ENCODE results near the gene KCTD18. TPM values are rescaled to one million over a fixed set of nuclear protein-coding genes. Genes with fewer than 3 reads are reported as not detected.

Gene KCTD18
- 11.5 TPM for total RNA-seq

DNA sequence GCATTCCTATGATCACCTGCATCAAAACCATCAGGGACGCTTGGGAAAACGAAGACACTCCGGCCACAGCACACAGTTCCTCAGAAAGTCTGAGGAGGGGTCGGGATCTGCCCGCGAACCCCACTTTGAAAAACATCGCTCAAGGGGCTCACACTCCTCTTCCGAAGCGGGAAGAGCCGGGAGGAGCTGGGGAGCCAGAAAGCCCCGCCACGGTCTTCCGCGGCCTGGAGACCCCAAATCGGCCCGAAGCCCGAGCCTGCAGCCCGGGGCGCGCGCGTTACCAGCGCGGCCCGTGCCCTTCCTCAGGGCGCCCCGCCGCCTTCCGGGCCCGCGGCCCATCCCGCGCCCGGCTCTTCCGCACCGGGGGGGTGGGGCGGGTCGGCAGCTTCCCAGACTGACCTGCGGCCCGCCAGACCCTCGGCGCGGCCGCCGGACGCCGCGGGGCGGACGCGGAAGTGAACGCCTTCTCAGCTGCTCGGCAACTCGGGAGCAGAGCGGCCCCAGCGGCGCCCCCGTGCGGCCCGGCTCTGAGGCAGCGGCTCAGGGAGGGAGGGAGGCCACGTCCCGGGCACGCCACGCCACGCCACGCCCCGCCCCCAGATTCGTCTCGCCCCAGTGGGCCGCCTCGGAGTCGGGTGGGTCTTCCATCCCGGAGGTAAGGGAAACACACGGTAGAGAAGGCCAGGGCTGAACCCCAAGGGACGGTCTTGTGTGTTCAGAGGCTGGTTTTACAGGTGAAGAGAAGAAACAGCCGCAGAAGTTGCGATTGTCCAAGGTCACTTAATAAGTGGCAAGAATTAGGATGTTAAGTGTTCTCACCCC lies at the start of gene KCTD18:
Gene KCTD18 (minus strand): TSS at position 457 of the 822 bp plus-strand sequence. CDS start 3,052 bp downstream, outside the sequence.
- H3K36me3 ChIP-seq (ENCODE audit: control insufficient read depth in 3 of 3, insufficient read depth in 3 of 3, low read length in 3 of 3): peaks cover 3 to 4% (median 4%) of the 10 kb centered on the region in 3 donors
- peak within 1 kb of the TSS; percentile 85 to 88 (median 87) for H3K9ac ChIP-seq (ENCODE audit: low read depth in 1 of 3, low read length in 3 of 3)
- peaks cover 0 to 2% (median 0%) of the 10 kb centered on the region in 3 donors for H3K27me3 ChIP-seq (ENCODE audit: control insufficient read depth in 3 of 3, insufficient read depth in 3 of 3, low read length in 3 of 3)
- peak within 1 kb of the TSS; percentile 63 for H3K27ac ChIP-seq (ENCODE audit: low read depth, low read length)
- peak within 1 kb of the TSS; percentile 70 to 94 (median 88) for H3K4me3 ChIP-seq (ENCODE audit: low read length in 3 of 3)
- no peaks in the 10 kb centered on the region for H3K9me3 ChIP-seq (ENCODE audit: control insufficient read depth in 3 of 3, low read length in 3 of 3)
- peaks cover 10 to 16% (median 11%) of the 10 kb centered on the region in 3 donors for H3K4me1 ChIP-seq (ENCODE audit: control insufficient read depth in 3 of 3, insufficient read depth in 3 of 3, low read length in 3 of 3)

DNA sequence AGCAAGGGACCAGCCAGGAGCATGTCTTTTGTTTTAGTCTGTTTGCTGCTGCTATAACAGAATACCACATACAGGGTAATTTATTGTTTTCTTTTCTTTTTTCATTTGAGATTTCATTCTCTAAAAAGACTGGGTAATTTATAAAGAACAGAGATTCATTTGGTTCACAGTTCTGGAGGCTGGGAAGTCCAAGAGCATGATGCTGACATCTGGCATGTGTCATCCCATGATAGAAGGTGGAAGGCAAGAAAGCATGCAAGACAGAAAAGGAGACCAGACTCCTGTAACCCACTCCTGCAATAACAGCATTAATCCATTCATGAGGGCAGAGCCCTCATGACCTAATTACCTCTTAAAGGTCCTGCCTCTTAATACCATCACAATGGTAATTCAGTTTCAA lies 30.9 kb upstream of the KCTD18 start:
- Histone ChIP-seq H3K9ac (ENCODE audit: low read depth in 1 of 3, low read length in 3 of 3) (no peak overlapping the region), H3K4me1 (ENCODE audit: control insufficient read depth in 3 of 3, insufficient read depth in 3 of 3, low read length in 3 of 3) (no peaks in the 10 kb centered on the region), H3K4me3 (ENCODE audit: low read length in 3 of 3) (no peak overlapping the region), H3K27ac (ENCODE audit: low read depth, low read length) (no peak overlapping the region), H3K27me3 (ENCODE audit: control insufficient read depth in 3 of 3, insufficient read depth in 3 of 3, low read length in 3 of 3) (no peaks in the 10 kb centered on the region), H3K9me3 (ENCODE audit: control insufficient read depth in 3 of 3, low read length in 3 of 3) (no peaks in the 10 kb centered on the region), H3K36me3 (ENCODE audit: control insufficient read depth in 3 of 3, insufficient read depth in 3 of 3, low read length in 3 of 3) (no peaks in the 10 kb centered on the region)

DNA sequence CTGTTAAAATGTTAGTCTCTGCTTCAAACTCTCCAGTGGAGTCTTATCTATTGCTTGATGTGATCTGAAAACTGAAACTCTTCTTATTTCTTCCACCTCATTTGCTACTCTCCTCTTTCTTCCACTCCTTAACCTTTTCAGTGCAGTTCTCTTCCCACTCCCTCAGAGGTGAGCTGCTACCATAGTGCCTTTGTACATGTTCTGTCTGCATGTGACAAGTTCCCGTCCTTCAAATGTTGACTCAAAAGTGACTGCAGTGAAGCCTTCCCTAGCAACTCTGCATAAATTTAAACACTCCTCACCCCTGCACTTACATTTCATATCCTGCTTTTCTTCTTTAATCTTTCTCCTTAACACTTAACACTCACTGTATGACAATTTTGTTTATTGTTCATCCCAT lies 28.3 kb upstream of the KCTD18 start:
- Histone ChIP-seq H3K4me1 (ENCODE audit: control insufficient read depth in 3 of 3, insufficient read depth in 3 of 3, low read length in 3 of 3) (no peaks in the 10 kb centered on the region), H3K4me3 (ENCODE audit: low read length in 3 of 3) (no peak overlapping the region), H3K27me3 (ENCODE audit: control insufficient read depth in 3 of 3, insufficient read depth in 3 of 3, low read length in 3 of 3) (no peaks in the 10 kb centered on the region), H3K9me3 (ENCODE audit: control insufficient read depth in 3 of 3, low read length in 3 of 3) (no peaks in the 10 kb centered on the region), H3K36me3 (ENCODE audit: control insufficient read depth in 3 of 3, insufficient read depth in 3 of 3, low read length in 3 of 3) (no peaks in the 10 kb centered on the region), H3K27ac (ENCODE audit: low read depth, low read length) (no peak overlapping the region), H3K9ac (ENCODE audit: low read depth in 1 of 3, low read length in 3 of 3) (no peak overlapping the region)

DNA sequence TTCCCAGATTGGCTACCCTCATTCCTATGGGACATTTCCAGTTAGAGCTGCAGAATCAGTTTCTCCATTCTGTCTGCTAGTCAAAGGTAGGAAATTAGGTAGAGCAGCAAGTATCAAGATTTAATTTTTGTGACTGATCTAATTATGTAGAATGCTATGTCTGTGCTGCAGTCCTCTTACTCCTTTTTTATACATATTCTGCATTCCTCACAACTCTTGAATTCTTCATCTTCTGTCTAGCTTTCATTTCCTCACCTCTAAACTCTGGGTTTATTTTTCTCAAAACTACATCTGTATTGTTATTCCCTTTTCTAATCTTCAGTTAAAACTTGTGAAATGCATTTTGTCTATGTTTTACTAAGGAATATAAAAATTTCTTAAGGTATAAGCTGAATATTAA lies 24.7 kb upstream of the KCTD18 start:
- no peaks in the 10 kb centered on the region for H3K27me3 ChIP-seq (ENCODE audit: control insufficient read depth in 3 of 3, insufficient read depth in 3 of 3, low read length in 3 of 3)
- H3K27ac ChIP-seq (ENCODE audit: low read depth, low read length): no peak overlapping the region
- H3K9me3 ChIP-seq (ENCODE audit: control insufficient read depth in 3 of 3, low read length in 3 of 3): no peaks in the 10 kb centered on the region
- H3K36me3 ChIP-seq (ENCODE audit: control insufficient read depth in 3 of 3, insufficient read depth in 3 of 3, low read length in 3 of 3): no peaks in the 10 kb centered on the region
- H3K9ac ChIP-seq (ENCODE audit: low read depth in 1 of 3, low read length in 3 of 3): no peak overlapping the region
- H3K4me1 ChIP-seq (ENCODE audit: control insufficient read depth in 3 of 3, insufficient read depth in 3 of 3, low read length in 3 of 3): no peaks in the 10 kb centered on the region
- H3K4me3 ChIP-seq (ENCODE audit: low read length in 3 of 3): no peak overlapping the region

DNA sequence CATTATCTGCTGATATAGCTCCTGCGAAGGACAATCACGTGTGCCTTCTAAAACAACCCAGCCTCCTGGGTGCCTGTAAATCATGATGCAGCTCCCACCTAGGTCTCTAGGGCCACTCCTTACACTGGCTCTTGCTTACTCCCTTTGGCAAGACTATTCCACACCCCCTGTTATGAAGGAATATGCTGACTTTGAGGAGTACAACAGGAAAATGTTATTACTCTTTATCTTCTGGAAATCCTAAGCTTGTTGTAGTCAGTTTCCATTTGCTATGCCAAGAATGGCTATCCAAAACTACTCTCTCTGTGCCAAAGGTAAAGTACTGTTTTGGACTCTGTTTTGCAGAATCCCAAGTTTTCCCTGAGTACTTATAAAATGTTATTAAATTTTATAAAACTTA lies 23.9 kb upstream of the KCTD18 start:
- H3K4me3 ChIP-seq (ENCODE audit: low read length in 3 of 3): no peak overlapping the region
- H3K9ac ChIP-seq (ENCODE audit: low read depth in 1 of 3, low read length in 3 of 3): no peak overlapping the region
- no peaks in the 10 kb centered on the region for H3K36me3 ChIP-seq (ENCODE audit: control insufficient read depth in 3 of 3, insufficient read depth in 3 of 3, low read length in 3 of 3)
- H3K27me3 ChIP-seq (ENCODE audit: control insufficient read depth in 3 of 3, insufficient read depth in 3 of 3, low read length in 3 of 3): no peaks in the 10 kb centered on the region
- no peaks in the 10 kb centered on the region for H3K9me3 ChIP-seq (ENCODE audit: control insufficient read depth in 3 of 3, low read length in 3 of 3)
- no peaks in the 10 kb centered on the region for H3K4me1 ChIP-seq (ENCODE audit: control insufficient read depth in 3 of 3, insufficient read depth in 3 of 3, low read length in 3 of 3)
- H3K27ac ChIP-seq (ENCODE audit: low read depth, low read length): no peak overlapping the region

DNA sequence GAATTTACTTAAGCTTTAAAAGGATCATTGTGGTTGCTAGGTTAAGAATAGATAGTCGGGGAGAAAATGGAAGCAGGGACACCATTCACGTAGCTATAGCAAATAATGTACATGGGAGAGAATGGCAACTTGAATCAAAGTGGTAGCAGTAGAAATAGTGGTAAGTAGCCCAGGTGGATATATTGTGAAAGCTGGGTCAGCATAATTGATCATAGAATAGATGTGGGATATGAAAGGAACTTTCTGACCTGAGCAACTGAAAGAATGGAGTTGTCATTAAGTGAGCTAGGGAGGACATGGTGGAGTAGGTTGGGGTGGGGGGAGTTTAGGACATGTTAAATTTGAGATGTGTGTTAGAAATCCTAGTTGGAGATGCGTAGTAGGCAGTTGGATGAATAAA lies 18.4 kb upstream of the KCTD18 start:
- peaks cover 10 to 11% (median 11%) of the 10 kb centered on the region in 3 donors for H3K4me1 ChIP-seq (ENCODE audit: control insufficient read depth in 3 of 3, insufficient read depth in 3 of 3, low read length in 3 of 3)
- no peaks in the 10 kb centered on the region for H3K36me3 ChIP-seq (ENCODE audit: control insufficient read depth in 3 of 3, insufficient read depth in 3 of 3, low read length in 3 of 3)
- peaks cover 0 to 4% (median 2%) of the 10 kb centered on the region in 3 donors for H3K27me3 ChIP-seq (ENCODE audit: control insufficient read depth in 3 of 3, insufficient read depth in 3 of 3, low read length in 3 of 3)
- no peak overlapping the region for H3K4me3 ChIP-seq (ENCODE audit: low read length in 3 of 3)
- H3K9ac ChIP-seq (ENCODE audit: low read depth in 1 of 3, low read length in 3 of 3): no peak overlapping the region
- no peaks in the 10 kb centered on the region for H3K9me3 ChIP-seq (ENCODE audit: control insufficient read depth in 3 of 3, low read length in 3 of 3)
- no peak overlapping the region for H3K27ac ChIP-seq (ENCODE audit: low read depth, low read length)

DNA sequence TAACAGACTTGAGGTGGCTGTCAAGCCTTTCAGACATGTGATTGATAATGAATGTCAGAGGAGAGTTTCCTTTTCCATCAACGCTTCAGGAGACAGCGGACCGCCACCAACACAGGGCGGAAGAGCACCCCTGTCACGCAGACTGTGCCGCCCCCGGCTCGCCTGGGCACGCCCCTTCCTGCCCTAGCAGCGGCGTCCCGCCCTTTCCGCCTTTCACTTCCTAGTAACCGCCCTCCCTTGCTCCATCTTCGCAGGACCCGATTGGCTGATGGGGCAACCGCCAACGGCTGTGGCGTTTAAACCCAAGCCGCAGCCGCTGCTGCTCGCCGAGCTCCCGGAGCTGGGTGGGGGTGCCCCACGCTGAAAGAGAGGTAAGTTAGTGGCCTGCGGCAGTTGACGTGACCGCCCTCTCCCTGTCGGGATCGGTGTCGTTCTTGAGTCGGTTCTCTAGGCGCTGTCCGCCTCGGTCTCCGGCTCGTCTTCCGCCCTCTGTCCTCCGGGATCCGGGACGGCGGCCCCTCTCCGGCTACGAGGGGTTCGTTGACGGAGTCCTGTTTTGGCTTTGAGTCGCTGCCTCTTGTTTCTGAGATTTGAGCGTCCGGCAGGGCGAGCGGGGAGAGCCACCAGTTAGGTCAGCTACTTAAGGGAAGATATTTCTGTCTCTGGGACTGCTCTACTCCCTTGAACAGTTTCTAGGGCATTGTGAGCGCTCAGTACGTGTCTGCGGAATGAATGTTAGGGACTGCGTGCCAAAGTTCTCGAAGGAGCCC lies 16.2 kb upstream of the KCTD18 start, which contains the start of gene SGO2:
Gene SGO2 (plus strand): TSS at position 326 of the 770 bp plus-strand sequence. CDS start 6,769 bp downstream, outside the sequence.
- Histone ChIP-seq H3K27me3 (ENCODE audit: control insufficient read depth in 3 of 3, insufficient read depth in 3 of 3, low read length in 3 of 3) (peaks cover 3 to 11% (median 5%) of the 10 kb centered on the region in 3 donors), H3K27ac (ENCODE audit: low read depth, low read length) (no peak within 1 kb of the TSS), H3K9me3 (ENCODE audit: control insufficient read depth in 3 of 3, low read length in 3 of 3) (no peaks in the 10 kb centered on the region)

DNA sequence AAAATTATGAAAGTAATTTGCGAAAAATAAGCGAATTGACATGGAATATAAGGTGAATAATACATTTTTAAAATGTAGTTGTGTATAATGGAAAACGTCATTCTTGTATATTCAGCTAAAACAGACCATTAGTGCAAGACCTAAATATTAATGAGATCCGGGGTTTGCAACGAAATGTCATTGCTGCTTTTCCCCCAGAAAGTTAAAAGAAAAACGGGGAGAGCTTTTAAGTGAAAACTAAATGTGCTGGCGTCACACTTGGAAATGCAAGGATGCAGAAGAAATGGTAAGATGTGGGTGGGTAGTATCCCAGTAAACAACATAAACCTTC lies 15.6 kb upstream of the KCTD18 start:
- no peak overlapping the region for H3K27ac ChIP-seq (ENCODE audit: low read depth, low read length)
- H3K4me1 ChIP-seq (ENCODE audit: control insufficient read depth in 3 of 3, insufficient read depth in 3 of 3, low read length in 3 of 3): peaks cover 10 to 11% (median 11%) of the 10 kb centered on the region in 3 donors
- no peaks in the 10 kb centered on the region for H3K9me3 ChIP-seq (ENCODE audit: control insufficient read depth in 3 of 3, low read length in 3 of 3)
- peaks cover 4 to 11% (median 5%) of the 10 kb centered on the region in 3 donors for H3K27me3 ChIP-seq (ENCODE audit: control insufficient read depth in 3 of 3, insufficient read depth in 3 of 3, low read length in 3 of 3)
- H3K4me3 ChIP-seq (ENCODE audit: low read length in 3 of 3): peak overlapping the region; percentile 92 to 97 (median 94)
- H3K9ac ChIP-seq (ENCODE audit: low read depth in 1 of 3, low read length in 3 of 3): peak overlapping the region; percentile 68 to 84 (median 81)
- no peaks in the 10 kb centered on the region for H3K36me3 ChIP-seq (ENCODE audit: control insufficient read depth in 3 of 3, insufficient read depth in 3 of 3, low read length in 3 of 3)

More for the DNA sequence above, 16.2 kb upstream of the KCTD18 start, which contains the start of gene SGO2:
- peak within 1 kb of the TSS; percentile 68 to 84 (median 81) for H3K9ac ChIP-seq (ENCODE audit: low read depth in 1 of 3, low read length in 3 of 3)
- H3K4me3 ChIP-seq (ENCODE audit: low read length in 3 of 3): peak within 1 kb of the TSS; percentile 92 to 97 (median 94)
- no peaks in the 10 kb centered on the region for H3K36me3 ChIP-seq (ENCODE audit: control insufficient read depth in 3 of 3, insufficient read depth in 3 of 3, low read length in 3 of 3)
- peaks cover 10 to 11% (median 11%) of the 10 kb centered on the region in 3 donors for H3K4me1 ChIP-seq (ENCODE audit: control insufficient read depth in 3 of 3, insufficient read depth in 3 of 3, low read length in 3 of 3)

DNA sequence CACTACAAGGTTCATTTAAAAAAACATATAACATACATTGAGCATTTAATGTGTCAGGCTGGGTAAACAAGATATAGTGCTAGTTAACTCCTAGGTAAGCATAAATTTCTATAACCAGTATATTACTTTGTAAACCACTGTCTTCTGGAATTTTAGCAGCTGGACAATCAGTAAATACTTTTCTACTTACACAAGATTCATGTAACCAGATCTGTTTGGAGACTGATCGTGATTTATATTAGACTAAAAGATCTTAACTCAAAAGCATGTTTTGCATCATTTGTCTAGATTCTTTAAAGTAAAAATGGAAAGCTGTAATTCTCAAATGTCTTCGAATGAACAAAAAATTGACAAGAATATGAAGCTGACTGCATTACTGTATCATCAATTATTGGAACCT lies 15.2 kb upstream of the KCTD18 start:
- H3K36me3 ChIP-seq (ENCODE audit: control insufficient read depth in 3 of 3, insufficient read depth in 3 of 3, low read length in 3 of 3): no peaks in the 10 kb centered on the region
- no peaks in the 10 kb centered on the region for H3K9me3 ChIP-seq (ENCODE audit: control insufficient read depth in 3 of 3, low read length in 3 of 3)
- no peak overlapping the region for H3K27ac ChIP-seq (ENCODE audit: low read depth, low read length)
- no peak overlapping the region for H3K9ac ChIP-seq (ENCODE audit: low read depth in 1 of 3, low read length in 3 of 3)
- H3K4me3 ChIP-seq (ENCODE audit: low read length in 3 of 3): peak overlapping the region in 2 of 3 donors; percentile 94 to 97
- peaks cover 10 to 11% (median 11%) of the 10 kb centered on the region in 3 donors for H3K4me1 ChIP-seq (ENCODE audit: control insufficient read depth in 3 of 3, insufficient read depth in 3 of 3, low read length in 3 of 3)
- H3K27me3 ChIP-seq (ENCODE audit: control insufficient read depth in 3 of 3, insufficient read depth in 3 of 3, low read length in 3 of 3): peaks cover 4 to 11% (median 5%) of the 10 kb centered on the region in 3 donors

Measured in skeletal muscle tissue (tissue), 4 donors.